HepG2 (cell line): ENCODE results near the gene GLTPD2. TPM values are rescaled to one million over a fixed set of nuclear protein-coding genes. Genes with fewer than 3 reads are reported as not detected.

ENCODE experiments used
- ATAC-seq: fragments of 200-7000 bp; cut with Tn5 transposase; 3 replicates; pipeline ENCODE4 v1.9.1; 2020; ENCODE audit warnings: mild to moderate bottlenecking, moderate library complexity
- Bru-seq: library from RNA; stranded (reverse); fragments of 400-500 nt; gene quantifications from one replicate; lab custom pipeline; 2021; lab: Mats Ljungman, UMichigan
- BruChase-seq, 2 experiments: library from RNA; stranded (reverse); fragments of 400-500 nt; gene quantifications; one replicate each; lab custom pipeline; 2021; lab: Mats Ljungman, UMichigan
- BruUV-seq: library from RNA; stranded (reverse); fragments of 400-500 nt; replicated peaks from 2 replicates; lab custom pipeline; 2021; lab: Mats Ljungman, UMichigan
- CTCF ChIA-PET: fragments of 300-600 bp; formaldehyde crosslinking; extraction: SDS; loops from one replicate; lab custom pipeline; 2021; ENCODE audit warnings: low total read pairs, inconsistent platforms, low intra/inter-chr PET ratio; lab: Yijun Ruan, JAX
- POLR2A ChIA-PET: fragments of 350-600 bp; sonication (Branson Sonifier 250); formaldehyde crosslinking; loops from one replicate; lab custom pipeline; 2020; ENCODE audit warnings: antibody characterized with exemption, inconsistent platforms; lab: Yijun Ruan, JAX
- DNase-seq: peaks from one replicate; pipeline ENCODE4 v3.0.0-alpha.2; 2015; ENCODE audit warnings: low spot score
- FAIRE-seq: peaks from 3 replicates; lab custom pipeline; 2011; peaks lifted over from hg19 to GRCh38; lab: Jason Lieb, UNC
- H2AFZ ChIP-seq: one replicate; pipeline ENCODE4 v1.6.1; 2011; ENCODE audit warnings: low read length, inconsistent platforms
- H3K27ac ChIP-seq: fragments of 300-600 bp; 3 replicates; pipeline ENCODE4 v1.8.0; 2011; ENCODE audit warnings: mixed run types, mild to moderate bottlenecking, mixed read lengths, low read length, inconsistent platforms; ENCODE audit not compliant: insufficient read depth; ENCODE audit errors: extremely low read length
- H3K27me3 ChIP-seq, 2 experiments: fragments of 200-600 bp in 1 of 2; 2 replicates in 1 of 2; 3 replicates in 1 of 2; pipeline versions ENCODE4 v1.6.0 to v1.8.0; 2011; ENCODE audit warnings: low read length in 2 of 2, mild to moderate bottlenecking in 2 of 2, moderate library complexity in 2 of 2, inconsistent platforms in 1 of 2; ENCODE audit not compliant: insufficient read depth in 2 of 2, control insufficient read depth in 1 of 2
- H3K36me3 ChIP-seq, 2 experiments: fragments of 200-600 bp in 1 of 2; replicated peaks in 1 of 2; 2 replicates in 1 of 2; 3 replicates in 1 of 2; pipeline versions ENCODE4 v1.5.1 to v1.8.0; 2011; ENCODE audit warnings: low read length in 2 of 2, inconsistent platforms in 1 of 2; ENCODE audit not compliant: insufficient read depth in 2 of 2, control insufficient read depth in 1 of 2
- H3K4me1 ChIP-seq: 2 replicates; pipeline ENCODE4 v1.5.1; 2012; ENCODE audit warnings: low read length, inconsistent platforms; ENCODE audit not compliant: insufficient read depth
- H3K4me2 ChIP-seq: 2 replicates; pipeline ENCODE4 v1.6.0; 2011; ENCODE audit warnings: low read depth, low read length, inconsistent platforms
- H3K4me3 ChIP-seq, 3 experiments: fragments of 200-600 bp in 1 of 3; sonication (generic), shearing (Covaris generic) in 1 of 3; replicated peaks in 1 of 3; 2 replicates each; pipeline ENCODE4 v1.5.1; 2011 to 2016; ENCODE audit warnings: low read length in 3 of 3, inconsistent platforms in 2 of 3, low read depth in 2 of 3, mild to moderate bottlenecking in 2 of 3, control low read depth in 1 of 3, mixed read lengths in 1 of 3; ENCODE audit not compliant: insufficient read depth in 1 of 3
- H3K79me2 ChIP-seq: one replicate; pipeline ENCODE4 v1.6.1; 2011; ENCODE audit warnings: low read length, inconsistent platforms; ENCODE audit not compliant: insufficient read depth
- H3K9ac ChIP-seq: 2 replicates; pipeline ENCODE4 v1.6.0; 2011; ENCODE audit warnings: mild to moderate bottlenecking, low read depth, low read length, inconsistent platforms; ENCODE audit not compliant: insufficient read depth
- H3K9me3 ChIP-seq: 2 replicates; pipeline ENCODE4 v1.5.1; 2012; ENCODE audit warnings: mild to moderate bottlenecking, low read length
- H4K20me1 ChIP-seq: 2 replicates; pipeline ENCODE4 v1.6.0; 2011; ENCODE audit warnings: inconsistent platforms, mild to moderate bottlenecking, low read length, moderate library complexity; ENCODE audit not compliant: insufficient read depth
- GPN1 ChIP-seq: sonication (generic); formaldehyde crosslinking; IDR thresholded peaks from 2 replicates; pipeline ENCODE4 v1.5.1; 2020; ENCODE audit warnings: missing genetic modification reagents, borderline replicate concordance
- KDM5B ChIP-seq: sonication (generic); formaldehyde crosslinking; IDR thresholded peaks from 2 replicates; pipeline ENCODE4 v1.4.0; 2020; ENCODE audit warnings: missing genetic modification reagents, mild to moderate bottlenecking, borderline replicate concordance
- MAF1 ChIP-seq: sonication (generic); formaldehyde crosslinking; IDR thresholded peaks from 2 replicates; pipeline ENCODE4 v1.5.0; 2020; ENCODE audit warnings: missing genetic modification reagents, borderline replicate concordance
- PRPF4 ChIP-seq: fragments of 200-400 bp; formaldehyde crosslinking; IDR thresholded peaks from 2 replicates; pipeline ENCODE4 v1.6.1; 2016; ENCODE audit warnings: low read length, low read depth; ENCODE audit not compliant: poor library complexity, severe bottlenecking
- SMAD9 ChIP-seq: sonication (generic); formaldehyde crosslinking; IDR thresholded peaks from 2 replicates; pipeline ENCODE4 v1.5.1; 2020; ENCODE audit warnings: mild to moderate bottlenecking, missing genetic modification reagents
- TCF12 ChIP-seq, 2 experiments: fragments of 450-650 bp in 1 of 2; sonication (generic) in 1 of 2; formaldehyde crosslinking in 1 of 2; IDR thresholded peaks; 2 replicates each; pipeline versions ENCODE4 v1.6.1 to v1.8.0; 2017 to 2022; ENCODE audit warnings: antibody characterized with exemption in 1 of 2, mild to moderate bottlenecking in 1 of 2, missing genetic modification reagents in 1 of 2, moderate library complexity in 1 of 2
- UBTF ChIP-seq: sonication (generic); formaldehyde crosslinking; IDR thresholded peaks from 2 replicates; pipeline ENCODE4 v1.4.0; 2020; ENCODE audit warnings: mild to moderate bottlenecking, missing genetic modification reagents
- ZNF619 ChIP-seq: sonication (generic); formaldehyde crosslinking; IDR thresholded peaks from 2 replicates; pipeline ENCODE4 v1.4.0; 2020; ENCODE audit warnings: mild to moderate bottlenecking, missing genetic modification reagents
- ZNF710 ChIP-seq: sonication (generic); formaldehyde crosslinking; IDR thresholded peaks from 2 replicates; pipeline ENCODE4 v1.5.0; 2020; ENCODE audit warnings: mild to moderate bottlenecking, missing genetic modification reagents, borderline replicate concordance
- ZNF761 ChIP-seq: sonication (generic); formaldehyde crosslinking; conservative IDR thresholded peaks from 2 replicates; pipeline ENCODE4 v1.4.0; 2020; ENCODE audit warnings: mild to moderate bottlenecking, missing genetic modification reagents
- WGBS: methylation state at CpG from one replicate; pipeline ENCODE4 v1.1.6; 2017; ENCODE audit warnings: low lambda C conversion rate; 5-methylcytosine and 5-hydroxymethylcytosine counted together
- in situ Hi-C: cut with HindIII; loops from 2 replicates; pipeline ENCODE4 v1.10.0; 2017; ENCODE audit warnings: low pct_unique_long_range_greater_than_20kb; ENCODE audit not compliant: extremely low pct_ligation_motif_present
- intact Hi-C: fragments of 100-400 bp; cut with micrococcal nuclease; formaldehyde crosslinking; loops from one replicate; pipeline ENCODE4 v1.10.0; 2022; ENCODE audit not compliant: unreplicated experiment
- long read RNA-seq, 2 experiments: library from RNA in 1 of 2; library from polyadenylated mRNA in 1 of 2; stranded (forward) in 1 of 2; unstranded in 1 of 2; transcript quantifications; one replicate each; pipeline ENCODE4 v2.0.0, GENCODE V29; 2019 to 2022
- polyA minus RNA-seq, 3 experiments: library from RNA; depleted of rRNA, polyadenylated mRNA; stranded (reverse); fragments of >200 nt; gene quantifications; 2 replicates each; pipeline ENCODE4 v1.2.3, GENCODE V29; 2011; ENCODE audit warnings: low replicate concordance in 1 of 3
- polyA plus RNA-seq, 8 experiments: library from polyadenylated mRNA; depleted of rRNA in 3 of 8; stranded (reverse) in 7 of 8; unstranded in 1 of 8; fragments of >200 nt; fragmentation: Illumina TruSeq in 4 of 8; extraction: Trizol in 4 of 8; gene quantifications; 2 replicates each; pipeline versions ENCODE4 v1.2.1 to v1.2.3, GENCODE V29; 2011 to 2016; ENCODE audit warnings: low read depth in 4 of 8, missing spikeins in 1 of 8, mixed read lengths in 1 of 8; ENCODE audit not compliant: insufficient read depth in 1 of 8
- total RNA-seq, 5 experiments: library from RNA; depleted of rRNA; stranded (reverse); fragments of >200 nt; fragmentation: Illumina TruSeq; extraction: Trizol; gene quantifications; 2 replicates each; pipeline ENCODE4 v1.2.3, GENCODE V29; 2016; ENCODE audit warnings: low read depth in 1 of 5

Gene GLTPD2
- total RNA-seq (2016; rRNA removed; fragmentation: Illumina TruSeq; extraction: Trizol) (6.0 and 12.9 TPM in 2 replicates), polyA plus RNA-seq (2011; rRNA removed) (7.5 and 14.9 TPM in 2 replicates), polyA minus RNA-seq (2011; rRNA and poly(A)+ RNA removed; ENCODE audit: low replicate concordance) (7.7 TPM in 1 of 2 replicates, not detected in the other), Bru-seq, nascent RNA (percentile 75 among the genes with signal in this experiment), BruChase-seq, experiment 1, labeled RNA remaining after a 6-hour chase (percentile 86 among the genes with signal in this experiment), BruChase-seq, experiment 2, labeled RNA remaining after a 2-hour chase (percentile 64 among the genes with signal in this experiment)
- total RNA-seq (2016; cell fraction: cytosol; rRNA removed; fragmentation: Illumina TruSeq; extraction: Trizol; ENCODE audit: low read depth), result 5.5 and 8.4 TPM in 2 replicates
- 5.7 and 10.6 TPM in 2 replicates for total RNA-seq (2016; cell fraction: insoluble cytoplasmic fraction; rRNA removed; fragmentation: Illumina TruSeq; extraction: Trizol)
- total RNA-seq (2016; cell fraction: membrane; rRNA removed; fragmentation: Illumina TruSeq; extraction: Trizol), result 7.1 and 10.3 TPM in 2 replicates
- 6.3 and 8.8 TPM in 2 replicates for total RNA-seq (2016; cell fraction: nucleus; rRNA removed; fragmentation: Illumina TruSeq; extraction: Trizol)
- 14.5 and 28.0 TPM in 2 replicates for polyA plus RNA-seq (2011; cell fraction: cytosol; rRNA removed)
- polyA plus RNA-seq (2011; cell fraction: nucleus; rRNA removed), result 60.5 and 62.9 TPM in 2 replicates
- polyA plus RNA-seq (2012), result 6.0 and 8.3 TPM in 2 replicates
- 7.8 and 10.4 TPM in 2 replicates for polyA plus RNA-seq (2016; cell fraction: cytosol; fragmentation: Illumina TruSeq; extraction: Trizol; ENCODE audit: low read depth)
- polyA plus RNA-seq (2016; cell fraction: insoluble cytoplasmic fraction; fragmentation: Illumina TruSeq; extraction: Trizol; ENCODE audit: low read depth), result 5.9 and 9.4 TPM in 2 replicates
- 6.1 and 8.5 TPM in 2 replicates for polyA plus RNA-seq (2016; cell fraction: membrane; fragmentation: Illumina TruSeq; extraction: Trizol; ENCODE audit: low read depth)
- polyA plus RNA-seq (2016; cell fraction: nucleus; fragmentation: Illumina TruSeq; extraction: Trizol; ENCODE audit: insufficient read depth, low read depth), result 15.6 and 18.6 TPM in 2 replicates
- polyA minus RNA-seq (2011; cell fraction: cytosol; rRNA and poly(A)+ RNA removed), result 12.0 and 12.4 TPM in 2 replicates
- polyA minus RNA-seq (2011; cell fraction: nucleus; rRNA and poly(A)+ RNA removed), result 3.1 and 3.6 TPM in 2 replicates
- long read RNA-seq, experiment 1, transcript GLTPD2-201 (4 exons, 1,023 nt), result major isoform, 8 of 59 reads
- long read RNA-seq, experiment 1, partial matches to known transcripts, result 38 of 59 reads
- long read RNA-seq, experiment 1, other reads (novel, unspliced or antisense), result 13 of 59 reads
- long read RNA-seq, experiment 2, transcript GLTPD2-201 (4 exons, 1,023 nt), result major isoform, 31 of 194 reads
- long read RNA-seq, experiment 2, partial matches to known transcripts, result 100 of 194 reads
- long read RNA-seq, experiment 2, other reads (novel, unspliced or antisense), result 63 of 194 reads

GRCh38 chr17:4788807-4789700, at the start of gene GLTPD2:
GLTPD2 (plus strand) TSS chr17:4788964; CDS start chr17:4789012, 48 bp downstream.
- POLR2A ChIA-PET, result interaction anchor here (0.8 to 6.4 kb wide), 30 partner anchors 10 to 151 kb away, joined by 3 to 317 read pairs (median 8); partner anchors contain the start of genes ARRB2, CXCL16, MED11 and MINK1
- Histone ChIP-seq H3K36me3 (peaks cover 0 to 1% of the 10 kb centered on the region in 2 experiments; a peak in 3 of 5 replicates), H3K27ac (peak within 1 kb of the TSS; percentile 96), H3K4me3 (peak within 1 kb of the TSS; percentile 89 to 94 (median 91)), H4K20me1 (no peaks in the 10 kb centered on the region), H3K9ac (peak within 1 kb of the TSS; percentile 97), H3K27me3 (no peaks in the 10 kb centered on the region; a peak in 1 of 5 replicates), H3K79me2 (peaks cover 15% of the 10 kb centered on the region), H3K9me3 (no peaks in the 10 kb centered on the region), H3K4me1 (peaks cover 28% of the 10 kb centered on the region), H2AFZ (no peak within 1 kb of the TSS), H3K4me2 (peak within 1 kb of the TSS; percentile 96)
- TSS peak; percentile 91 for BruUV-seq
- WGBS, result 1% methylated on average over 29 of the region's 62 CpGs
- peak; percentile 80 for ATAC-seq
- intact Hi-C loops (loop anchor here (1.0 to 2.0 kb wide), 3 partner anchors 30 to 79 kb away; partner anchors contain the start of genes ARRB2 and MED11), in situ Hi-C loops (loop anchor here (10.0 kb wide), 1 partner anchor 54 kb away; the partner anchor contains the start of genes CXCL16, MED11 and ZMYND15)
- FAIRE-seq, result peak; percentile 71
- CTCF ChIA-PET, result interaction anchor here (1.5 to 4.1 kb wide), 5 partner anchors 10 to 100 kb away, joined by 4 to 51 read pairs (median 10); partner anchors contain the start of genes ARRB2 and MED11
- DNase-seq, result peak; percentile 82
- TF ChIP-seq ZNF710 (peak; percentile 58; the same call in 1 of the 2 replicates), PRPF4 (no peak), ZNF619 (CRISPR knock-in tag) (no peak), ZNF761 (no peak), UBTF (peak; percentile 86), SMAD9 (CRISPR knock-in tag) (no peak), KDM5B (peak; percentile 61; the same call in 1 of the 2 replicates), MAF1 (CRISPR knock-in tag) (no peak), TCF12 (IDR thresholded peaks at IDR 0.05) (no peak), TCF12 (CRISPR knock-in tag; IDR thresholded peaks at IDR 0.05) (no peak; the same call in 1 of the 2 replicates), GPN1 (no peak)
